D721Med (cell line): ENCODE data around the gene SLC39A11.

ENCODE experiments used
- DNase-seq: peaks from one replicate; pipeline ENCODE4 v3.0.0; 2011; ENCODE audit warnings: low spot score; ENCODE audit not compliant: insufficient read length
- FAIRE-seq: peaks from 2 replicates; lab custom pipeline; 2011; peaks lifted over from hg19 to GRCh38; lab: Jason Lieb, UNC
- CTCF ChIP-seq: IDR thresholded peaks from 2 replicates; pipeline ENCODE4 v1.5.1; 2012; ENCODE audit warnings: mild to moderate bottlenecking, control low read depth; ENCODE audit not compliant: insufficient read depth; ENCODE audit errors: missing control alignments

The SLC39A11 gene

GRCh38 chr17:72696721-72697120, 395.8 kb downstream of the SLC39A11 start:
- DNase-seq (no peak), FAIRE-seq (no peak)
- no peak for TF ChIP-seq CTCF

GRCh38 chr17:72696156-72696555, 396.3 kb downstream of the SLC39A11 start:
- DNase-seq = peak; percentile 63
- no peak for FAIRE-seq
- TF ChIP-seq CTCF = no peak

GRCh38 chr17:72693956-72694355, 398.5 kb downstream of the SLC39A11 start:
- FAIRE-seq = no peak
- no peak for DNase-seq
- no peak for TF ChIP-seq CTCF

- no peak for FAIRE-seq
- DNase-seq = no peak
- TF ChIP-seq CTCF = no peak
These were observed 399.2 kb downstream of the SLC39A11 start for GRCh38 chr17:72693151-72693878.

- DNase-seq (no peak), FAIRE-seq (no peak)
- TF ChIP-seq CTCF = no peak
These were observed 399.8 kb downstream of the SLC39A11 start for GRCh38 chr17:72692676-72693075.

GRCh38 chr17:72691586-72691985, 400.9 kb downstream of the SLC39A11 start:
- no peak for DNase-seq
- FAIRE-seq = no peak
- no peak for TF ChIP-seq CTCF

- no peak for TF ChIP-seq CTCF
- DNase-seq = no peak
These were observed 401.5 kb downstream of the SLC39A11 start for GRCh38 chr17:72691017-72691416.

More at GRCh38 chr17:72691017-72691416, 401.5 kb downstream of the SLC39A11 start:
- FAIRE-seq = no peak
